Measurements from ENCODE around the gene CYSRT1. TPM values are rescaled to one million over a fixed set of nuclear protein-coding genes. Genes with fewer than 3 reads are reported as not detected.
A peak's percentile ranks its signal among the peaks of the same experiment; 100 is the strongest.

CYSRT1 gene
- total RNA-seq, 1 experiment from 2014 or later = 1.3 TPM

DNA sequence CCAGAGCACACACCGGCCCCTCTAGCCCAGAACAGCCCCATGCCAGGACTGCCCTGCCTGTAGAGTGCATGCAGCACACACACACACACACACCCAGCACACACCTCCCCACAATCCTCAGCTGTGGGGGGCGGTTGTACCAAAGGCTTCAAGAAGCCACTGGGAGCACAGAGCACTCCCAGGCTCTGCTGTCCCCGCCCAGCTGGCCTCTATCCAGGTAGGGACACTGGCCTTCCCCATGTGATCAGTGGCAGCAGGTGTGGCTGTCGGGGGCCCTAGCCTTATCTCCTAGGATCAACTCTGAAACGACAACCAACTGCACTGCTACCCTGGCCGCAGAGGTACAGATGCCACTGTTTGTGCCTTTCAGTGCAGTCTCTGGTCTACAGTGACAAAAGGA lies 38.6 kb upstream of the CYSRT1 start:
- DNase-seq = no peak
- Histone ChIP-seq H3K4me1 (ENCODE audit: insufficient read depth, low read length) (peaks cover 25% of the 10 kb centered on the region), H3K4me3 (ENCODE audit: low read length) (peak overlapping the region; percentile 99), H3K36me3 (ENCODE audit: low read depth, low read length) (no peaks in the 10 kb centered on the region), H2AFZ (ENCODE audit: low read length) (no peak overlapping the region), H3K9me3 (ENCODE audit: low read length) (no peaks in the 10 kb centered on the region), H3K27ac (ENCODE audit: low read length) (no peak overlapping the region), H3K9ac (ENCODE audit: low read length) (no peak overlapping the region), H3K9me2 (replicated peaks; ENCODE audit: low read length) (no peaks in the 10 kb centered on the region), H3K79me2 (ENCODE audit: low read length) (peaks cover 40% of the 10 kb centered on the region), H4K20me1 (ENCODE audit: low read length) (peaks cover 11% of the 10 kb centered on the region), H3K27me3 (ENCODE audit: low read length) (no peaks in the 10 kb centered on the region), H3K4me2 (ENCODE audit: low read length) (peak overlapping the region; percentile 96), H3F3A (ENCODE audit: low read length, unreplicated experiment) (no peaks in the 10 kb centered on the region)
- TF ChIP-seq EZH2phosphoT487 (IDR thresholded peaks at IDR 0.05; ENCODE audit: borderline replicate concordance, low read length) (no peak), EZH2 (IDR thresholded peaks at IDR 0.05; ENCODE audit: low read length, unreplicated experiment) (no peak)
- TF ChIP-seq, protein P1, sequence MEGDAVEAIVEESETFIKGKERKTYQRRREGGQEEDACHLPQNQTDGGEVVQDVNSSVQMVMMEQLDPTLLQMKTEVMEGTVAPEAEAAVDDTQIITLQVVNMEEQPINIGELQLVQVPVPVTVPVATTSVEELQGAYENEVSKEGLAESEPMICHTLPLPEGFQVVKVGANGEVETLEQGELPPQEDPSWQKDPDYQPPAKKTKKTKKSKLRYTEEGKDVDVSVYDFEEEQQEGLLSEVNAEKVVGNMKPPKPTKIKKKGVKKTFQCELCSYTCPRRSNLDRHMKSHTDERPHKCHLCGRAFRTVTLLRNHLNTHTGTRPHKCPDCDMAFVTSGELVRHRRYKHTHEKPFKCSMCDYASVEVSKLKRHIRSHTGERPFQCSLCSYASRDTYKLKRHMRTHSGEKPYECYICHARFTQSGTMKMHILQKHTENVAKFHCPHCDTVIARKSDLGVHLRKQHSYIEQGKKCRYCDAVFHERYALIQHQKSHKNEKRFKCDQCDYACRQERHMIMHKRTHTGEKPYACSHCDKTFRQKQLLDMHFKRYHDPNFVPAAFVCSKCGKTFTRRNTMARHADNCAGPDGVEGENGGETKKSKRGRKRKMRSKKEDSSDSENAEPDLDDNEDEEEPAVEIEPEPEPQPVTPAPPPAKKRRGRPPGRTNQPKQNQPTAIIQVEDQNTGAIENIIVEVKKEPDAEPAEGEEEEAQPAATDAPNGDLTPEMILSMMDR (conservative IDR thresholded peaks at IDR 0.05; ENCODE audit: low read depth, low read length) = no peak
- intact Hi-C loops (cut with micrococcal nuclease) = loop anchor here (5.0 kb wide), 1 partner anchor 41 kb away; the partner anchor contains the start of genes CYSRT1 and RNF224
- POLR2A ChIA-PET (ENCODE audit: unreplicated experiment) = no interaction called here
- CTCF ChIA-PET = no interaction called here
- BruUV-seq (replicated peaks) = no TSS peak
- no peak for ATAC-seq

DNA sequence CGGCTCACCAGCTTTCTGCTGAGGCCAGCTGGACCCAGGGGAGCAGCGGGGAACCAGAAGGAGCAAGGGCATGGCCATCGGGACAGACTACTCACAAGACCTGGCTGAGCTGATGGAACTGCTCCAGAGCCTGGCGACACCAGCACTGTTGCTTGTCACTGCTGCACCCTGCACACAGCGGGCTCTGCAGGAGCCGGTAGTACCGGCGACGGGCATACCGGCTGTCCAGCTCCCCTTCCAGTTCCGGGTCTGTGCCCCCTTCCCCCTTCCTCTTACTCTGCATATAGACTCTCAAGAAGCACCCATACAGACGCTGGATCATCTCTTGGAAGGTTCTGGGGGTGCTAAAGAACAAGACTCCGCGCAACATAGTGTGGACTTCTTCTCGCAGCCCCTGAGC lies 37.6 kb upstream of the CYSRT1 start:
- Histone ChIP-seq H3K9me3 (ENCODE audit: low read length) (no peaks in the 10 kb centered on the region), H3K27me3 (ENCODE audit: low read length) (no peaks in the 10 kb centered on the region), H3K27ac (ENCODE audit: low read length) (no peak overlapping the region), H3F3A (ENCODE audit: low read length, unreplicated experiment) (no peaks in the 10 kb centered on the region), H3K9me2 (replicated peaks; ENCODE audit: low read length) (no peaks in the 10 kb centered on the region), H3K36me3 (ENCODE audit: low read depth, low read length) (no peaks in the 10 kb centered on the region), H3K4me1 (ENCODE audit: insufficient read depth, low read length) (peaks cover 25% of the 10 kb centered on the region), H2AFZ (ENCODE audit: low read length) (no peak overlapping the region), H3K9ac (ENCODE audit: low read length) (peak overlapping the region; percentile 93), H3K4me2 (ENCODE audit: low read length) (peak overlapping the region; percentile 96), H3K79me2 (ENCODE audit: low read length) (peaks cover 40% of the 10 kb centered on the region), H4K20me1 (ENCODE audit: low read length) (peaks cover 11% of the 10 kb centered on the region), H3K4me3 (ENCODE audit: low read length) (peak overlapping the region; percentile 99)
- DNase-seq (no peak), ATAC-seq (no peak)
- intact Hi-C loops (cut with micrococcal nuclease) = loop anchor here (5.0 kb wide), 1 partner anchor 40 kb away; the partner anchor contains the start of genes CYSRT1 and RNF224
- ChIA-PET POLR2A (ENCODE audit: unreplicated experiment) (no interaction called here), CTCF (no interaction called here)
- BruUV-seq (replicated peaks) = no TSS peak
- TF ChIP-seq EZH2 (IDR thresholded peaks at IDR 0.05; ENCODE audit: low read length, unreplicated experiment) (no peak), EZH2phosphoT487 (IDR thresholded peaks at IDR 0.05; ENCODE audit: borderline replicate concordance, low read length) (no peak)
- TF ChIP-seq, protein P1 (conservative IDR thresholded peaks at IDR 0.05; ENCODE audit: low read depth, low read length) = no peak

DNA sequence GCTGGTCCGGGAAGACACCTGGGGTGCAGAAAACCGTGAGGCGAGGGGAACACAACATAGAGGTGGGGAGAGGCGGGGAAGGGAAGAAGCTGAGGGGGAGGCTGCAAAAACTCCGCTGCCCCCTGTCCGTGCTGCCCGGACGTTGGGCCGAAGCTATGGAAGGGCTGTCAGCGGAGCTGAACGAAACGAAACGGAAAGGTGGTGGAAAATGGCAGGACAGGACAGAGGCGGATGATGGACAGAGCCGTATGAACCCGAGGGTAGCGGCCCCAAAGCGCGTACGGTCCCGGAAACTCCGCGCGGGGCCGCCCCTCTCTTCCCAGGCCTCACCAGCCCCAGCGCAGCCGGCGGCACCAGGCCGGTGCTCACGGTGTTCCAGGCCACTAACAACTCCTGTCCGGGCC lies 36.9 kb upstream of the CYSRT1 start:
- TF ChIP-seq, protein P1 (conservative IDR thresholded peaks at IDR 0.05; ENCODE audit: low read depth, low read length) = no peak
- TF ChIP-seq EZH2phosphoT487 (IDR thresholded peaks at IDR 0.05; ENCODE audit: borderline replicate concordance, low read length) (no peak), EZH2 (IDR thresholded peaks at IDR 0.05; ENCODE audit: low read length, unreplicated experiment) (no peak)
- Histone ChIP-seq H3F3A (ENCODE audit: low read length, unreplicated experiment) (no peaks in the 10 kb centered on the region), H3K4me3 (ENCODE audit: low read length) (peak overlapping the region; percentile 99), H3K27me3 (ENCODE audit: low read length) (no peaks in the 10 kb centered on the region), H3K9me3 (ENCODE audit: low read length) (no peaks in the 10 kb centered on the region), H3K4me1 (ENCODE audit: insufficient read depth, low read length) (peaks cover 25% of the 10 kb centered on the region), H3K36me3 (ENCODE audit: low read depth, low read length) (no peaks in the 10 kb centered on the region), H2AFZ (ENCODE audit: low read length) (peak overlapping the region; percentile 86), H3K9me2 (replicated peaks; ENCODE audit: low read length) (no peaks in the 10 kb centered on the region), H3K27ac (ENCODE audit: low read length) (peak overlapping the region; percentile 92; the same call in 1 of the 2 replicates), H3K4me2 (ENCODE audit: low read length) (peak overlapping the region; percentile 96), H4K20me1 (ENCODE audit: low read length) (peaks cover 11% of the 10 kb centered on the region), H3K9ac (ENCODE audit: low read length) (peak overlapping the region; percentile 93), H3K79me2 (ENCODE audit: low read length) (peaks cover 40% of the 10 kb centered on the region)
- CTCF ChIA-PET = no interaction called here
- intact Hi-C loops (cut with micrococcal nuclease) = loop anchor here (2.0 to 5.0 kb wide), 2 partner anchors 37 to 39 kb away; partner anchors contain the start of genes CYSRT1 and RNF224
- POLR2A ChIA-PET (ENCODE audit: unreplicated experiment) = no interaction called here
- DNase-seq = no peak
- ATAC-seq = peak; percentile 2; the same call in 1 of the 2 replicates
- BruUV-seq (replicated peaks) = TSS peak; percentile 74
